Measurements from ENCODE around the gene FBXO42. TPM values are rescaled to one million over a fixed set of nuclear protein-coding genes. Genes with fewer than 3 reads are reported as not detected.

The FBXO42 gene
- total and polyA plus RNA-seq, 2 donors (not counting 3 experiments of a cell fraction or from before 2014, with no cell fraction given): 16.3 to 20.4 TPM

DNA sequence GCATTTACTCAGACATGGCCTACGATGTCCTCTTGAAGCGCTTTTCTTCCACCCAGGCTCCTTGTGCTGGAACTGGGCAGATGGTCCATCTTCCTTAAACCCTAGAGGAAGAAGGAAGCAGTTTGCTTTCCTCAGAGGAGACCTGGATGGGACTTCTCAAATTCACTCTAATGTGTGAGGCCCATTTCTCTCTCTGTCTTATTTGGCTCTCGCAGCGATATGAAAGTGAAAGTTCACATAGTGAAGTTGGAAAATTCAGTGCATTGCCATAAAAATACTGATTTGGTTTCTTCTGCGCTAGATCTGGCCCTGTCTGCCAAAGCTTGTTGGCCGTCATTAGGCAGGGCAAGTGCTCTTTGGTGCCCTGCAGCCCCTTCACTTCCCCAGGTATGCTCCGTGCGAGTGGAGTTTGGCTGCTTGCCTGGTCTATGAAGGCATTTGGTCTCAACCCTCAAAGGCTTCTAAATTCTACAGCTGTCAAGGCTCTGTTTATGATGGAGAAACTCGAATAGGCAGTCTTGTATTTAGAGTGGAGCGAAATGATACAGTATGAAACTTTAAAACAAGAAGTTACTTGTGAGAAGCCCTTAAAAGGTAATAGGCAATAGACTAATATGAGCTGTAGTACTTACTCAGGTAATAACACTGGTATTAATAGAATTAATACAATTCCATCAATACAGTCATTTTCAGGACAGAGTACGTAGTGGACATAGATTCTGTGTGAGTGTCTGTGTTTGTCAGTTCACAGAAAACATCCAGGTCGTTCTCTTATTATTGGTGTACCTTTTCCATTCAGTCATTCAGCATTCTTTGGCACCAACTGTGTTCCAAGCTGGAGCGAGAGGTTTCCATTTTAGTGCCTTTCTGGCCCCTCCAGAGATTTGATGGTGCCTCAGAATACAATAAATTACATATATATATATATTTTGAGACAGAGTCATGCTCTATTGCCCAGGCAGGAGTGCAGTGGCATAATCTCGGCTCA, 35.2 kb upstream of the FBXO42 start:
- Histone ChIP-seq H2AFZ (ENCODE audit: low read depth, low read length) (no peak overlapping the region), H3K4me1 (ENCODE audit: control insufficient read depth, extremely low read depth, insufficient read depth, low read length) (peaks cover 24% of the 10 kb centered on the region), H3K4me2 (ENCODE audit: insufficient read depth, low read length) (peak overlapping the region; percentile 45), H3K36me3 (ENCODE audit: control insufficient read depth in 2 of 2, extremely low read depth in 1 of 2, insufficient read depth in 2 of 2, low read length in 2 of 2) (peaks cover 0 to 5% of the 10 kb centered on the region in 2 experiments), H3K27me3 (ENCODE audit: control insufficient read depth in 2 of 2, insufficient read depth in 2 of 2, low read length in 2 of 2) (no peaks in the 10 kb centered on the region), H3K4me3 (replicated peaks in 1 of 3; ENCODE audit: insufficient read depth in 1 of 3, low read depth in 1 of 3, low read length in 3 of 3) (peak overlapping the region in 1 of 3 experiments; percentile 24), H3K27ac (ENCODE audit: insufficient read depth, low read depth, low read length) (no peak overlapping the region), H3K9me1 (replicated peaks; ENCODE audit: control insufficient read depth, extremely low read depth, insufficient read depth, low read length) (no peaks in the 10 kb centered on the region), H3K9me3 (replicated peaks; ENCODE audit: control insufficient read depth, insufficient read depth, low read length) (no peaks in the 10 kb centered on the region), H4K20me1 (replicated peaks; ENCODE audit: control insufficient read depth, extremely low read depth, insufficient read depth, low read length) (peaks cover 2% of the 10 kb centered on the region), H3K79me2 (ENCODE audit: control insufficient read depth, insufficient read depth, low read length) (peaks cover 92% of the 10 kb centered on the region), H3K9ac (replicated peaks; ENCODE audit: extremely low read depth, insufficient read depth, low read length) (no peak overlapping the region)
- peak; percentile 54 for FAIRE-seq
- peak; percentile 42 for DNase-seq (ENCODE audit: low read depth, low spot score)
- no TSS peak for BruUV-seq (replicated peaks)
- CTCF ChIA-PET: interaction anchor here (1.0 to 2.8 kb wide), 3 partner anchors 12 to 24 kb away, joined by 3 to 15 read pairs (median 12); no protein-coding TSS in a partner anchor
- dilution Hi-C loops (cut with MboI; ENCODE audit: extremely low pct_ligation_motif_present, low sequenced_read_pairs) (no loop called here), intact Hi-C loops (cut with micrococcal nuclease) (loop anchor here (2.0 kb wide), 1 partner anchor 13 kb away; no protein-coding TSS in a partner anchor)
- TF ChIP-seq EZH2 (IDR thresholded peaks at IDR 0.05; ENCODE audit: borderline replicate concordance, low read depth, low read length, severe bottlenecking): no peak
- POLR2A ChIA-PET: interaction anchor here (1.5 to 2.2 kb wide), 2 partner anchors 12 to 13 kb away, joined by 3 to 5 read pairs; no protein-coding TSS in a partner anchor

DNA sequence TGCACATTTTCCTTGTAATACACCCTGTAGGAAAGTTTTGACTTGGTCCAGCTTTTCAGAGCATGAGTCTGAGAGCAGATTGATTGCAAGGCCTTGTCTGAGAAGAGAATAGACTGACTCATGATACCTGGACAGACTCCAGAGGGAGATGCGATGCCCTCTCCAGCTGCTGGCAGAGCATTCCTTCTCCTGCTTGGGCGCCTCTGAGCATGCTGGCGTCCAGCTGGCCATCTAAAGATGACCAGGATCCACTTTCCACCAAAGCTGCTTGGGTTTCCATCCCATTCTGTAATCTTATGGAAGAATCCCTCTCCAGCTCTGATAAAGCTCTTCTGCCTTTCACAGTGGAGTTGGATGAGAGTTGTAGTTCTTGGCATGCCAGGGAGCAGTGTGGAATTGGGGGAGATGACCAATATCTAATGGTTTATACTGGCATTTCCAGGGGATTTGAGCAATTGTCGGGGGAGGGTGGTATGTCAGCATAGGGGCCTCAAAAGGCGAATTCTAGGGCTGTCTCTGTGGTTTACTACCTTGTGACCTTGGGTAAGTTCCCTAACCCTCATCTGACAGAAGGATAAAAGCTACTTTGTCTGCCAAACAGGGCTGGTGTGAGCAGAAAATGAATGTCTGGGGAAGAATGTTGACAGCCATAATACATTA, 34.3 kb upstream of the FBXO42 start:
- no TSS peak for BruUV-seq (replicated peaks)
- no peaks in the 10 kb centered on the region for H3K27me3 ChIP-seq (ENCODE audit: control insufficient read depth in 2 of 2, insufficient read depth in 2 of 2, low read length in 2 of 2)
- DNase-seq (ENCODE audit: low read depth, low spot score) (peak; percentile 71), FAIRE-seq (peak; percentile 72)
- no peak overlapping the region for H3K9ac ChIP-seq (replicated peaks; ENCODE audit: extremely low read depth, insufficient read depth, low read length)
- ChIA-PET POLR2A (interaction anchor here (0.6 to 2.2 kb wide), 4 partner anchors 11 to 32 kb away, joined by 3 to 5 read pairs (median 4); no protein-coding TSS in a partner anchor), CTCF (interaction anchor here (1.0 to 2.8 kb wide), 4 partner anchors 11 to 34 kb away, joined by 3 to 15 read pairs (median 11); partner anchors contain the start of genes FBXO42 and SZRD1)
- H3K4me1 ChIP-seq (ENCODE audit: control insufficient read depth, extremely low read depth, insufficient read depth, low read length): peaks cover 21% of the 10 kb centered on the region
- peaks cover 92% of the 10 kb centered on the region for H3K79me2 ChIP-seq (ENCODE audit: control insufficient read depth, insufficient read depth, low read length)
- intact Hi-C loops (cut with micrococcal nuclease): loop anchor here (1.0 kb wide), 1 partner anchor 40 kb away; no protein-coding TSS in a partner anchor
- TF ChIP-seq EZH2 (IDR thresholded peaks at IDR 0.05; ENCODE audit: borderline replicate concordance, low read depth, low read length, severe bottlenecking) (no peak), MYC (IDR thresholded peaks at IDR 0.05; ENCODE audit: low read depth, low read length) (no peak), GATA2 (IDR thresholded peaks at IDR 0.05; ENCODE audit: insufficient read depth, insufficient read length, low read depth, low read length) (no peak), POLR2AphosphoS5 (IDR thresholded peaks at IDR 0.05; ENCODE audit: insufficient read depth, low read depth, low read length) (no peak), POLR2A (IDR thresholded peaks at IDR 0.05; ENCODE audit: low read depth, low read length) (no peak), JUN (IDR thresholded peaks at IDR 0.05; ENCODE audit: borderline replicate concordance, insufficient read depth, insufficient read length, low read depth) (no peak), FOS (IDR thresholded peaks at IDR 0.05; ENCODE audit: borderline replicate concordance, insufficient read depth, low read length) (no peak)
- TF ChIP-seq, protein P1, sequence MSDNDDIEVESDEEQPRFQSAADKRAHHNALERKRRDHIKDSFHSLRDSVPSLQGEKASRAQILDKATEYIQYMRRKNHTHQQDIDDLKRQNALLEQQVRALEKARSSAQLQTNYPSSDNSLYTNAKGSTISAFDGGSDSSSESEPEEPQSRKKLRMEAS (IDR thresholded peaks at IDR 0.05; ENCODE audit: insufficient read depth, insufficient read length): no peak
- TF ChIP-seq, protein P2, sequence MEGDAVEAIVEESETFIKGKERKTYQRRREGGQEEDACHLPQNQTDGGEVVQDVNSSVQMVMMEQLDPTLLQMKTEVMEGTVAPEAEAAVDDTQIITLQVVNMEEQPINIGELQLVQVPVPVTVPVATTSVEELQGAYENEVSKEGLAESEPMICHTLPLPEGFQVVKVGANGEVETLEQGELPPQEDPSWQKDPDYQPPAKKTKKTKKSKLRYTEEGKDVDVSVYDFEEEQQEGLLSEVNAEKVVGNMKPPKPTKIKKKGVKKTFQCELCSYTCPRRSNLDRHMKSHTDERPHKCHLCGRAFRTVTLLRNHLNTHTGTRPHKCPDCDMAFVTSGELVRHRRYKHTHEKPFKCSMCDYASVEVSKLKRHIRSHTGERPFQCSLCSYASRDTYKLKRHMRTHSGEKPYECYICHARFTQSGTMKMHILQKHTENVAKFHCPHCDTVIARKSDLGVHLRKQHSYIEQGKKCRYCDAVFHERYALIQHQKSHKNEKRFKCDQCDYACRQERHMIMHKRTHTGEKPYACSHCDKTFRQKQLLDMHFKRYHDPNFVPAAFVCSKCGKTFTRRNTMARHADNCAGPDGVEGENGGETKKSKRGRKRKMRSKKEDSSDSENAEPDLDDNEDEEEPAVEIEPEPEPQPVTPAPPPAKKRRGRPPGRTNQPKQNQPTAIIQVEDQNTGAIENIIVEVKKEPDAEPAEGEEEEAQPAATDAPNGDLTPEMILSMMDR (IDR thresholded peaks at IDR 0.05; ENCODE audit: extremely low read depth in 1 of 2, insufficient read depth in 1 of 2, low read depth in 1 of 2, low read length in 2 of 2): no peak
- peak overlapping the region; percentile 45 for H3K4me2 ChIP-seq (ENCODE audit: insufficient read depth, low read length)
- H2AFZ ChIP-seq (ENCODE audit: low read depth, low read length): no peak overlapping the region
- no peaks in the 10 kb centered on the region for H3K9me1 ChIP-seq (replicated peaks; ENCODE audit: control insufficient read depth, extremely low read depth, insufficient read depth, low read length)
- no peaks in the 10 kb centered on the region for H3K9me3 ChIP-seq (replicated peaks; ENCODE audit: control insufficient read depth, insufficient read depth, low read length)
- H3K4me3 ChIP-seq (replicated peaks in 1 of 3; ENCODE audit: insufficient read depth in 1 of 3, low read depth in 1 of 3, low read length in 3 of 3): no peak overlapping the region
- no peak overlapping the region for H3K27ac ChIP-seq (ENCODE audit: insufficient read depth, low read depth, low read length)
- H4K20me1 ChIP-seq (replicated peaks; ENCODE audit: control insufficient read depth, extremely low read depth, insufficient read depth, low read length): no peaks in the 10 kb centered on the region
- dilution Hi-C loops (cut with MboI; ENCODE audit: extremely low pct_ligation_motif_present, low sequenced_read_pairs): no loop called here
- peaks cover 0 to 5% of the 10 kb centered on the region in 2 experiments for H3K36me3 ChIP-seq (ENCODE audit: control insufficient read depth in 2 of 2, extremely low read depth in 1 of 2, insufficient read depth in 2 of 2, low read length in 2 of 2)

Measured in endothelial cell of umbilical vein (primary cell).